Adrenal gland (tissue), 12 donors: Measurements from ENCODE around the gene GALNTL6. TPM values are rescaled to one million over a fixed set of nuclear protein-coding genes. Genes with fewer than 3 reads are reported as not detected.

ENCODE experiments used
- DNase-seq, 7 donors: peaks; one replicate each; pipeline ENCODE4 v3.0.0-alpha.2; 2019 to 2020
- H3K27ac ChIP-seq, 5 donors: fragments of 200-600 bp; sonication (generic) in 4 of 5; 1 replicate in 3 of 5; 2 replicates in 2 of 5; pipeline versions ENCODE4 v1.5.1 to v1.8.0; 2016 to 2020; ENCODE audit warnings: mild to moderate bottlenecking in 1 of 5
- H3K27me3 ChIP-seq: fragments of 200-600 bp; 2 replicates; pipeline ENCODE4 v1.8.0; 2021
- H3K36me3 ChIP-seq, 2 donors: fragments of 200-600 bp; replicated peaks in 1 of 2; 1 replicate in 1 of 2; 2 replicates in 1 of 2; pipeline versions ENCODE4 v1.5.1 to v1.8.0; 2018 to 2022
- H3K4me1 ChIP-seq, 2 donors: fragments of 200-600 bp; replicated peaks in 1 of 2; 1 replicate in 1 of 2; 2 replicates in 1 of 2; pipeline versions ENCODE4 v1.5.1 to v1.8.0; 2018 to 2021
- H3K4me3 ChIP-seq, 4 donors: fragments of 200-600 bp; sonication (generic) in 3 of 4; one replicate each; pipeline ENCODE4 v1.5.1; 2016 to 2018
- H3K9me3 ChIP-seq, 3 donors: fragments of 200-600 bp; sonication (generic) in 1 of 3; replicated peaks in 1 of 3; 1 replicate in 2 of 3; 2 replicates in 1 of 3; pipeline versions ENCODE4 v1.5.1 to v1.8.0; 2016 to 2021
- POLR2A ChIP-seq, 2 donors: fragments of 450-650 bp; IDR thresholded peaks; one replicate each; pipeline ENCODE4 v1.6.1; 2017; ENCODE audit warnings: antibody characterized with exemption in 2 of 2, mild to moderate bottlenecking in 2 of 2, moderate library complexity in 1 of 2
- WGBS, 4 donors: extraction: QIAGEN DNeasy Blood & Tissue Kit in 2 of 4; methylation state at CpG; one replicate each; pipeline versions ENCODE4 v1.1.5 to v1.1.7; 2013 to 2017; 5-methylcytosine and 5-hydroxymethylcytosine counted together
- intact Hi-C, 2 donors: fragments of 100-400 bp; cut with DNase I; formaldehyde crosslinking; loops; one replicate each; pipeline versions ENCODE4 v1.14.1 to v1.15.0; 2022 to 2023
- polyA plus RNA-seq, 3 donors: library from polyadenylated mRNA; stranded (reverse); fragments of 200-250 nt in 2 of 3; fragments of 350-450 nt in 1 of 3; fragmentation: Illumina TruSeq in 1 of 3; extraction: RNeasy Lipid Tissue Mini Kit (QIAGEN cat#74804) in 1 of 3; gene quantifications; one replicate each; pipeline ENCODE4 v1.2.3, GENCODE V29; 2013 to 2014
- total RNA-seq, 9 donors: library from RNA; depleted of rRNA in 4 of 9; stranded (reverse); fragments of >200 nt in 4 of 9; fragments of 120-200 nt in 1 of 9; fragmentation: NEBNext Ultra II Directional in 1 of 9; extraction: Animal tissue kit (Norgen Biotek cat#: 25700) in 1 of 9; gene quantifications; one replicate each; pipeline versions ENCODE4 v1.1.0 to v1.2.4, GENCODE V29; 2013 to 2023
- TF ChIP-seq, protein P1 (sequence below), 6 experiments: fragments of 450-650 bp in 4 of 6; fragments of 200-600 bp in 2 of 6; sonication (generic) in 1 of 6; IDR thresholded peaks; 1 replicate in 5 of 6; 2 replicates in 1 of 6; pipeline versions ENCODE4 v1.5.1 to v1.8.0; 2016 to 2021; ENCODE audit warnings: antibody characterized with exemption in 6 of 6, mild to moderate bottlenecking in 2 of 6, moderate library complexity in 1 of 6
- donor health status: healthy with polysubstance abuse.
- donor health status: Bipolar disorder and iron deficiency.
- donor health status: DM: yes; HTN: yes; CAD: no.
- donor health status: DM: no; HTN: no; CAD: no.
- donor health status: DM: no; HTN: no; CAD: no.
- donor health status: DM: yes; HTN: yes; CAD: no.

Gene GALNTL6
- total and polyA plus RNA-seq, 12 donors, result 0.10 to 0.96 (median 0.42) TPM; not detected in 1

- H3K4me1 ChIP-seq, result no peaks in the 10 kb centered on the region
- DNase-seq, result no peak
- H3K9me3 ChIP-seq, result no peaks in the 10 kb centered on the region
- no peak overlapping the region for H3K27ac ChIP-seq
- 56 to 82% (median 69%) methylated on average over 3 of the region's 3 CpGs for WGBS, 4 donors
- H3K27me3 ChIP-seq, result no peaks in the 10 kb centered on the region
- intact Hi-C loops, result no loop called here
- H3K4me3 ChIP-seq, result no peak overlapping the region
- no peaks in the 10 kb centered on the region for H3K36me3 ChIP-seq
- TF ChIP-seq, protein P1, sequence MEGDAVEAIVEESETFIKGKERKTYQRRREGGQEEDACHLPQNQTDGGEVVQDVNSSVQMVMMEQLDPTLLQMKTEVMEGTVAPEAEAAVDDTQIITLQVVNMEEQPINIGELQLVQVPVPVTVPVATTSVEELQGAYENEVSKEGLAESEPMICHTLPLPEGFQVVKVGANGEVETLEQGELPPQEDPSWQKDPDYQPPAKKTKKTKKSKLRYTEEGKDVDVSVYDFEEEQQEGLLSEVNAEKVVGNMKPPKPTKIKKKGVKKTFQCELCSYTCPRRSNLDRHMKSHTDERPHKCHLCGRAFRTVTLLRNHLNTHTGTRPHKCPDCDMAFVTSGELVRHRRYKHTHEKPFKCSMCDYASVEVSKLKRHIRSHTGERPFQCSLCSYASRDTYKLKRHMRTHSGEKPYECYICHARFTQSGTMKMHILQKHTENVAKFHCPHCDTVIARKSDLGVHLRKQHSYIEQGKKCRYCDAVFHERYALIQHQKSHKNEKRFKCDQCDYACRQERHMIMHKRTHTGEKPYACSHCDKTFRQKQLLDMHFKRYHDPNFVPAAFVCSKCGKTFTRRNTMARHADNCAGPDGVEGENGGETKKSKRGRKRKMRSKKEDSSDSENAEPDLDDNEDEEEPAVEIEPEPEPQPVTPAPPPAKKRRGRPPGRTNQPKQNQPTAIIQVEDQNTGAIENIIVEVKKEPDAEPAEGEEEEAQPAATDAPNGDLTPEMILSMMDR (IDR thresholded peaks at IDR 0.05), result no peak
- no peak for TF ChIP-seq POLR2A (IDR thresholded peaks at IDR 0.05)
Measured at GRCh38 chr4:172942840-172943239, 1129.6 kb downstream of the GALNTL6 start.

- no peaks in the 10 kb centered on the region for H3K27me3 ChIP-seq
- DNase-seq, result no peak
- no peak overlapping the region for H3K4me3 ChIP-seq
- H3K9me3 ChIP-seq, result no peaks in the 10 kb centered on the region
- H3K4me1 ChIP-seq, result no peaks in the 10 kb centered on the region
- TF ChIP-seq POLR2A (IDR thresholded peaks at IDR 0.05), result no peak
- TF ChIP-seq, protein P1 (IDR thresholded peaks at IDR 0.05), result no peak
- no peak overlapping the region for H3K27ac ChIP-seq
- intact Hi-C loops, result no loop called here
- no peaks in the 10 kb centered on the region for H3K36me3 ChIP-seq
Measured at GRCh38 chr4:172945611-172946010, 1132.4 kb downstream of the GALNTL6 start.

GRCh38 chr4:172946503-172946902, 1133.3 kb downstream of the GALNTL6 start:
- intact Hi-C loops, result no loop called here
- DNase-seq, result no peak
- Histone ChIP-seq H3K36me3 (no peaks in the 10 kb centered on the region), H3K4me3 (no peak overlapping the region), H3K27me3 (no peaks in the 10 kb centered on the region), H3K9me3 (no peaks in the 10 kb centered on the region), H3K4me1 (no peaks in the 10 kb centered on the region), H3K27ac (no peak overlapping the region)
- WGBS, 4 donors, result 49 to 70% (median 63%) methylated on average over 1 of the region's 1 CpG
- TF ChIP-seq, protein P1 (IDR thresholded peaks at IDR 0.05), result no peak
- TF ChIP-seq POLR2A (IDR thresholded peaks at IDR 0.05), result no peak

GRCh38 chr4:172947594-172947993, 1134.4 kb downstream of the GALNTL6 start:
- WGBS, 4 donors, result 57 to 84% (median 68%) methylated on average over 3 of the region's 3 CpGs
- Histone ChIP-seq H3K4me3 (no peak overlapping the region), H3K36me3 (no peaks in the 10 kb centered on the region), H3K9me3 (no peaks in the 10 kb centered on the region), H3K27ac (no peak overlapping the region), H3K4me1 (no peaks in the 10 kb centered on the region), H3K27me3 (no peaks in the 10 kb centered on the region)
- DNase-seq, result no peak
- intact Hi-C loops, result no loop called here
- TF ChIP-seq POLR2A (IDR thresholded peaks at IDR 0.05), result no peak
- TF ChIP-seq, protein P1 (IDR thresholded peaks at IDR 0.05), result no peak
